Endodermal cell (in vitro differentiated cells): ENCODE results near the gene ECM1. TPM values are rescaled to one million over a fixed set of nuclear protein-coding genes. Genes with fewer than 3 reads are reported as not detected.
A peak's percentile ranks its signal among the peaks of the same experiment; 100 is the strongest.

Source experiments
- DNase-seq: peaks from one replicate; pipeline ENCODE4 v3.0.0-alpha.2; 2017
- H3K27ac ChIP-seq: 2 replicates; pipeline ENCODE4 v1.5.1; 2013; ENCODE audit warnings: mild to moderate bottlenecking, low read depth, low read length, moderate library complexity
- H3K27me3 ChIP-seq: 2 replicates; pipeline ENCODE4 v1.6.1; 2013; ENCODE audit warnings: mild to moderate bottlenecking, low read length, moderate library complexity; ENCODE audit not compliant: insufficient read depth, control insufficient read depth, poor library complexity, severe bottlenecking
- H3K36me3 ChIP-seq: 2 replicates; pipeline ENCODE4 v1.7.0; 2013; ENCODE audit warnings: mild to moderate bottlenecking, low read length, moderate library complexity; ENCODE audit not compliant: control insufficient read depth, insufficient read depth
- H3K4me1 ChIP-seq: one replicate; pipeline ENCODE4 v1.7.0; 2013; ENCODE audit warnings: low read length; ENCODE audit not compliant: control insufficient read depth, insufficient read depth
- H3K4me3 ChIP-seq: 2 replicates; pipeline ENCODE4 v1.5.1; 2013; ENCODE audit warnings: mild to moderate bottlenecking, low read length, moderate library complexity
- H3K9ac ChIP-seq: 2 replicates; pipeline ENCODE4 v1.6.1; 2013; ENCODE audit warnings: mild to moderate bottlenecking, low read length, moderate library complexity; ENCODE audit not compliant: poor library complexity, severe bottlenecking; ENCODE audit errors: extremely low read depth
- H3K9me3 ChIP-seq: 2 replicates; pipeline ENCODE4 v1.6.1; 2013; ENCODE audit warnings: mild to moderate bottlenecking, low read length, moderate library complexity; ENCODE audit not compliant: control insufficient read depth
- H3K27ac Mint-ChIP-seq: 2 replicates; pipeline ENCODE4 v1.8.0; 2020; ENCODE audit warnings: mixed read lengths
- H3K27me3 Mint-ChIP-seq: 2 replicates; pipeline ENCODE4 v1.8.0; 2021; ENCODE audit warnings: mild to moderate bottlenecking, mixed read lengths; ENCODE audit not compliant: insufficient read depth
- H3K36me3 Mint-ChIP-seq: 2 replicates; pipeline ENCODE4 v1.8.0; 2020; ENCODE audit warnings: low read depth, mixed read lengths
- H3K4me1 Mint-ChIP-seq: 2 replicates; pipeline ENCODE4 v1.8.0; 2020; ENCODE audit warnings: mixed read lengths
- H3K4me3 Mint-ChIP-seq: 2 replicates; pipeline ENCODE4 v1.8.0; 2020; ENCODE audit warnings: mild to moderate bottlenecking, moderate library complexity, mixed read lengths
- H3K9me3 Mint-ChIP-seq: 2 replicates; pipeline ENCODE4 v1.8.0; 2020; ENCODE audit warnings: mild to moderate bottlenecking, mixed read lengths
- WGBS, 2 experiments: methylation state at CpG; one replicate each; pipeline versions ENCODE4 v1.1.5 to v1.1.7; 2013; ENCODE audit warnings: missing lambda C conversion rate in 2 of 2, mixed read lengths in 1 of 2; ENCODE audit not compliant: insufficient coverage in 1 of 2, insufficient read length in 1 of 2; 5-methylcytosine and 5-hydroxymethylcytosine counted together
- total RNA-seq, 2 donors: library from RNA; stranded (reverse); fragmentation: NEBNext Ultra II Directional in 1 of 2; extraction: Animal tissue kit (Norgen Biotek cat#: 25700) in 1 of 2; gene quantifications; 2 replicates in 1 of 2; 3 replicates in 1 of 2; pipeline ENCODE4 v1.2.1, GENCODE V29; 2021
- TF ChIP-seq, protein P1 (sequence below): fragments of 200-600 bp; sonication (generic); conservative IDR thresholded peaks from 2 replicates; pipeline ENCODE4 v1.5.0; 2021; ENCODE audit warnings: antibody characterized with exemption, mild to moderate bottlenecking

ECM1 gene
- total RNA-seq, 2 donors from 2014 or later = 4.8 to 5.6 TPM

DNA sequence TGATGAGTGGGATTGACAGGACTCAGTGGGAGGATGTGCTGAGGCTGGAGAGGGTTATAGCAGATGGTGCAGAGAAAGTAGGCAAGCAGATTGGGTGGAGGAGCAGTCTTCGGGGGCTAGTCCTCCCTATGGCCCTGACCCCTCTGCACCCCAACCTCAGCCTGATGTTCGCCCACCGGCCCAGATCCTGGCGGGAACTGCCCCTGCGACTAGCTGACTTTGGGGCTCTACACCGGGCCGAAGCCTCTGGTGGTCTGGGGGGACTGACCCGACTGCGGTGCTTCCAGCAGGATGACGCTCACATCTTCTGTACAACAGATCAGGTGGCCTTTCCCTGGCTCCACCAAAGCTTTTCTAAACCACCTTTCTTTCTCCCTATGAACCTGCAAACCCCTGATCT lies 9.6 kb upstream of the ECM1 start:
- DNase-seq = no peak
- Mint-ChIP-seq H3K4me1 (no peaks in the 10 kb centered on the region), H3K36me3 (peaks cover 57% of the 10 kb centered on the region), H3K4me3 (no peak overlapping the region), H3K27ac (no peak overlapping the region), H3K27me3 (no peaks in the 10 kb centered on the region), H3K9me3 (no peaks in the 10 kb centered on the region)
- no peaks in the 10 kb centered on the region for H3K9me3 ChIP-seq
- TF ChIP-seq, protein P1, sequence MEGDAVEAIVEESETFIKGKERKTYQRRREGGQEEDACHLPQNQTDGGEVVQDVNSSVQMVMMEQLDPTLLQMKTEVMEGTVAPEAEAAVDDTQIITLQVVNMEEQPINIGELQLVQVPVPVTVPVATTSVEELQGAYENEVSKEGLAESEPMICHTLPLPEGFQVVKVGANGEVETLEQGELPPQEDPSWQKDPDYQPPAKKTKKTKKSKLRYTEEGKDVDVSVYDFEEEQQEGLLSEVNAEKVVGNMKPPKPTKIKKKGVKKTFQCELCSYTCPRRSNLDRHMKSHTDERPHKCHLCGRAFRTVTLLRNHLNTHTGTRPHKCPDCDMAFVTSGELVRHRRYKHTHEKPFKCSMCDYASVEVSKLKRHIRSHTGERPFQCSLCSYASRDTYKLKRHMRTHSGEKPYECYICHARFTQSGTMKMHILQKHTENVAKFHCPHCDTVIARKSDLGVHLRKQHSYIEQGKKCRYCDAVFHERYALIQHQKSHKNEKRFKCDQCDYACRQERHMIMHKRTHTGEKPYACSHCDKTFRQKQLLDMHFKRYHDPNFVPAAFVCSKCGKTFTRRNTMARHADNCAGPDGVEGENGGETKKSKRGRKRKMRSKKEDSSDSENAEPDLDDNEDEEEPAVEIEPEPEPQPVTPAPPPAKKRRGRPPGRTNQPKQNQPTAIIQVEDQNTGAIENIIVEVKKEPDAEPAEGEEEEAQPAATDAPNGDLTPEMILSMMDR = no peak
- 94 to 95% methylated on average over 9 to 10 of the region's 10 CpGs for WGBS, 2 experiments
- no peak overlapping the region for H3K9ac ChIP-seq
- H3K4me3 ChIP-seq = no peak overlapping the region
- H3K36me3 ChIP-seq = peaks cover 42% of the 10 kb centered on the region
- no peaks in the 10 kb centered on the region for H3K27me3 ChIP-seq
- no peaks in the 10 kb centered on the region for H3K4me1 ChIP-seq
- H3K27ac ChIP-seq = no peak overlapping the region

DNA sequence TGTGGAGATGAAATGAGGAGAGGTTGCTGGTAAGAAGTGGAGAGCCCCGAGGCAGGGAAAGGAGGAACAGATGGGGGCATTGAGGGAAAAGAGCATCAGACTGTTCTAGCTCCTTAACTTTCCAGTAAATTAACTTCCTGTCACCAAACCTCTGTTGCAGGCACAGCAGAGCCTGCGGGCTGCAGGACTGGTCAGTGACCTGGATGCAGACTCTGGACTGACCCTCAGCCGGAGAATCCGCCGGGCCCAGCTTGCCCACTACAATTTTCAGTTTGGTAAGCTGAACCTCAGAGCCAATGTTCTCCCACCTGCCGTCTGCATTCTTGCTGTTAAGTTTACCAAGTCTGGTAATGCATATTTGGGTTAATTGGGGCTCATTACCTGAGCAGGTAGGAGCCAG lies 2.5 kb upstream of the ECM1 start:
- H3K4me3 Mint-ChIP-seq = no peak overlapping the region

DNA sequence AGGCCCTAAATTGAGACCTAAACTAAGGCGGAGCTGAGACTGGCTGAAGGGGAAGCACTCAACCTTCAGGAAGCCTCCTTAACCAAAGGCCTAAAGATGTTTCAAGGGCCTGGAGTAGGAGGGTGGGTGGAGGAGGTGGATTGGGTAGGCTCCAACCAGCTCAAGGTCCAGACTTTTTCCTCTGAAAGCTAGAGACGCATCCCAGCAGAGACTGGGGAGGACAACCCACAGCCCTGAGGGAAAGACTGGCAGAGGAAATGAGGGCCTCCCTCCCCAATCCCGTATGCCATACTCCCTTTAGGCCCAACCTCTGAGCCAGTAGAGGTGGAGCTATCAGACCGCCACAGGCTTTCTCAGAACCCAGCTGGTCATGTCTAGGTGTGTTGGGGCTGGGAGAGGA lies 1.1 kb downstream of the ECM1 start:
- TF ChIP-seq, protein P1 = no peak
- H3K36me3 ChIP-seq = peaks cover 31% of the 10 kb centered on the region
- no peak overlapping the region for H3K4me3 Mint-ChIP-seq
- WGBS, 2 experiments = 76 to 80% methylated on average over 2 to 4 of the region's 4 CpGs
- H3K4me1 ChIP-seq = peaks cover 20% of the 10 kb centered on the region
- H3K27ac Mint-ChIP-seq = no peak overlapping the region
- H3K4me3 ChIP-seq = no peak overlapping the region
- H3K36me3 Mint-ChIP-seq = peaks cover 29% of the 10 kb centered on the region
- no peaks in the 10 kb centered on the region for H3K9me3 ChIP-seq
- H3K4me1 Mint-ChIP-seq = peaks cover 48% of the 10 kb centered on the region
- no peak overlapping the region for H3K27ac ChIP-seq
- H3K27me3 Mint-ChIP-seq = no peaks in the 10 kb centered on the region
- no peaks in the 10 kb centered on the region for H3K9me3 Mint-ChIP-seq
- no peak overlapping the region for H3K9ac ChIP-seq
- H3K27me3 ChIP-seq = no peaks in the 10 kb centered on the region
- no peak for DNase-seq

More for the DNA sequence above, 2.5 kb upstream of the ECM1 start:
- H3K27me3 Mint-ChIP-seq = no peaks in the 10 kb centered on the region
- WGBS, 2 experiments = 93 to 96% methylated on average over 4 to 6 of the region's 6 CpGs
- peak overlapping the region; percentile 56 for H3K27ac Mint-ChIP-seq
- H3K9me3 Mint-ChIP-seq = no peaks in the 10 kb centered on the region
- H3K27ac ChIP-seq = no peak overlapping the region
- H3K27me3 ChIP-seq = no peaks in the 10 kb centered on the region
- H3K36me3 ChIP-seq = peaks cover 39% of the 10 kb centered on the region
- no peak for DNase-seq
- H3K4me3 ChIP-seq = no peak overlapping the region
- H3K4me1 ChIP-seq = peaks cover 20% of the 10 kb centered on the region
- H3K9ac ChIP-seq = no peak overlapping the region
- H3K36me3 Mint-ChIP-seq = peaks cover 36% of the 10 kb centered on the region
- H3K4me1 Mint-ChIP-seq = peaks cover 43% of the 10 kb centered on the region
- no peaks in the 10 kb centered on the region for H3K9me3 ChIP-seq
- TF ChIP-seq, protein P1 = no peak
